GM23338 (cell line): ENCODE data around the gene MYO1D. TPM values are rescaled to one million over a fixed set of nuclear protein-coding genes. Genes with fewer than 3 reads are reported as not detected.

Experiments
- ATAC-seq: fragments of 200-7000 bp; cut with Tn5 transposase; 3 replicates; pipeline ENCODE4 v1.9.1; 2020
- DNase-seq: peaks from one replicate; pipeline ENCODE4 v3.0.0-alpha.2; 2015; ENCODE audit warnings: low spot score
- H2AFZ ChIP-seq: fragments of 200-600 bp; sonication (generic); 2 replicates; pipeline ENCODE4 v1.8.0; 2016; ENCODE audit warnings: antibody characterized with exemption, mild to moderate bottlenecking, moderate library complexity
- H3F3A ChIP-seq: fragments of 200-600 bp; sonication (generic); replicated peaks from 2 replicates; pipeline ENCODE4 v1.8.0; 2017; ENCODE audit warnings: antibody characterized with exemption, mixed run types, low read depth
- H3K27ac ChIP-seq: fragments of 200-600 bp; sonication (generic); 2 replicates; pipeline ENCODE4 v1.6.1; 2016; ENCODE audit warnings: low read depth
- H3K27me3 ChIP-seq: fragments of 200-600 bp; sonication (generic); 2 replicates; pipeline ENCODE4 v1.8.0; 2016; ENCODE audit warnings: mild to moderate bottlenecking, mixed run types, moderate library complexity; ENCODE audit not compliant: insufficient read depth
- H3K36me3 ChIP-seq: fragments of 200-600 bp; sonication (generic); 2 replicates; pipeline ENCODE4 v1.8.0; 2016; ENCODE audit warnings: mild to moderate bottlenecking; ENCODE audit not compliant: insufficient read depth
- H3K4me1 ChIP-seq: fragments of 200-600 bp; sonication (generic); 2 replicates; pipeline ENCODE4 v1.8.0; 2016; ENCODE audit warnings: mild to moderate bottlenecking, moderate library complexity; ENCODE audit not compliant: insufficient read depth
- H3K4me2 ChIP-seq: fragments of 200-600 bp; sonication (generic); 2 replicates; pipeline ENCODE4 v1.7.1; 2017; ENCODE audit warnings: mixed run types
- H3K4me3 ChIP-seq: fragments of 200-600 bp; sonication (generic); 2 replicates; pipeline ENCODE4 v1.6.1; 2016; ENCODE audit warnings: mixed run types
- H3K79me2 ChIP-seq: fragments of 200-600 bp; sonication (generic); replicated peaks from 2 replicates; pipeline ENCODE4 v1.8.0; 2017; ENCODE audit warnings: mild to moderate bottlenecking; ENCODE audit not compliant: insufficient read depth
- H3K9me2 ChIP-seq: fragments of 200-600 bp; sonication (generic); 2 replicates; pipeline ENCODE4 v1.8.0; 2017; ENCODE audit not compliant: insufficient read depth
- H4K20me1 ChIP-seq: fragments of 200-600 bp; sonication (generic); replicated peaks from 2 replicates; pipeline ENCODE4 v1.8.0; 2017; ENCODE audit warnings: mild to moderate bottlenecking; ENCODE audit not compliant: insufficient read depth
- H3K27ac Mint-ChIP-seq: 2 replicates; pipeline ENCODE4 v1.8.0; 2020; ENCODE audit warnings: inconsistent platforms, mild to moderate bottlenecking, moderate library complexity, mixed read lengths
- H3K27me3 Mint-ChIP-seq: 3 replicates; pipeline ENCODE4 v1.8.0; 2022; ENCODE audit warnings: low read depth, mild to moderate bottlenecking, moderate library complexity, mixed read lengths, inconsistent platforms; ENCODE audit not compliant: insufficient read depth, poor library complexity
- H3K36me3 Mint-ChIP-seq: 3 replicates; pipeline ENCODE4 v1.8.0; 2021; ENCODE audit warnings: low read depth, mild to moderate bottlenecking, inconsistent platforms, moderate library complexity, mixed read lengths
- H3K4me1 Mint-ChIP-seq: 3 replicates; pipeline ENCODE4 v1.8.0; 2020; ENCODE audit warnings: mild to moderate bottlenecking, inconsistent platforms, mixed read lengths
- H3K4me3 Mint-ChIP-seq: 3 replicates; pipeline ENCODE4 v1.8.0; 2021; ENCODE audit warnings: moderate library complexity, mild to moderate bottlenecking, inconsistent platforms, mixed read lengths
- H3K9me3 Mint-ChIP-seq: 3 replicates; pipeline ENCODE4 v1.8.0; 2020; ENCODE audit warnings: moderate library complexity, mild to moderate bottlenecking, inconsistent platforms, mixed read lengths
- CREB1 ChIP-seq: fragments of 250-450 bp; sonication (Bioruptor Pico); IDR thresholded peaks from 2 replicates; pipeline ENCODE4 v1.5.0; 2020; ENCODE audit warnings: low read depth, mild to moderate bottlenecking, moderate library complexity
- CTCF ChIP-seq, 2 experiments: fragments of 200-600 bp in 1 of 2; sonication (generic) in 1 of 2; conservative IDR thresholded peaks; 2 replicates each; pipeline versions ENCODE4 v1.5.1 to v1.6.1; 2016 to 2017; ENCODE audit warnings: antibody characterized with exemption in 2 of 2, low read depth in 2 of 2, mild to moderate bottlenecking in 2 of 2, moderate library complexity in 1 of 2
- ETS1 ChIP-seq: IDR thresholded peaks from 2 replicates; pipeline ENCODE4 v1.6.1; 2016; ENCODE audit warnings: antibody characterized with exemption
- EZH2 ChIP-seq: fragments of 200-600 bp; sonication (generic); IDR thresholded peaks from one replicate; pipeline ENCODE4 v1.8.0; 2017; ENCODE audit warnings: antibody characterized with exemption, mild to moderate bottlenecking, low read depth; ENCODE audit not compliant: unreplicated experiment
- EZH2phosphoT487 ChIP-seq: fragments of 200-600 bp; sonication (generic); IDR thresholded peaks from one replicate; pipeline ENCODE4 v1.8.1; 2018; ENCODE audit warnings: antibody characterized with exemption; ENCODE audit not compliant: unreplicated experiment
- JUNB ChIP-seq: IDR thresholded peaks from one replicate; pipeline ENCODE4 v1.6.1; 2016; ENCODE audit warnings: antibody characterized with exemption; ENCODE audit not compliant: unreplicated experiment
- NANOG ChIP-seq: IDR thresholded peaks from 2 replicates; pipeline ENCODE4 v1.6.1; 2016; ENCODE audit warnings: antibody characterized with exemption, borderline replicate concordance
- POLR2AphosphoS5 ChIP-seq: IDR thresholded peaks from 2 replicates; pipeline ENCODE4 v1.6.1; 2016; ENCODE audit warnings: antibody characterized with exemption, low read depth
- REST ChIP-seq: IDR thresholded peaks from one replicate; pipeline ENCODE4 v1.6.1; 2018; ENCODE audit warnings: antibody characterized with exemption; ENCODE audit not compliant: unreplicated experiment
- STAT1 ChIP-seq: IDR thresholded peaks from one replicate; pipeline ENCODE4 v1.6.1; 2016; ENCODE audit warnings: antibody characterized with exemption; ENCODE audit not compliant: unreplicated experiment
- ZNF114 ChIP-seq: fragments of 250-450 bp; sonication (Bioruptor Pico); IDR thresholded peaks from 2 replicates; pipeline ENCODE4 v1.5.0; 2020; ENCODE audit warnings: mild to moderate bottlenecking, moderate library complexity
- ZNF331 ChIP-seq: fragments of 250-450 bp; sonication (Bioruptor Pico); IDR thresholded peaks from 2 replicates; pipeline ENCODE4 v1.5.0; 2020; ENCODE audit warnings: low read depth, mild to moderate bottlenecking, moderate library complexity
- ZNF462 ChIP-seq: fragments of 250-450 bp; sonication (Bioruptor Pico); IDR thresholded peaks from 2 replicates; pipeline ENCODE4 v1.5.0; 2020; ENCODE audit warnings: mild to moderate bottlenecking, moderate library complexity
- polyA plus RNA-seq: library from polyadenylated mRNA; unstranded; fragments of >200 nt; fragmentation: Nextera tagmentation; extraction: Ambion mirVana; gene quantifications from 2 replicates; pipeline ENCODE4 v1.2.1, GENCODE V29; 2016
- total RNA-seq: library from RNA; depleted of rRNA; stranded (reverse); fragments of >200 nt; shearing (Covaris generic); gene quantifications from 2 replicates; pipeline ENCODE4 v1.2.3, GENCODE V29; 2014

Gene MYO1D
- total and polyA plus RNA-seq, 2 experiments from 2014 or later = 8.6 to 28.6 TPM

GRCh38 chr17:32565401-32565800 is 311.5 kb downstream of the MYO1D start:
- peaks cover 2% of the 10 kb centered on the region for H3K27me3 Mint-ChIP-seq
- no peak overlapping the region for H3K4me2 ChIP-seq
- TF ChIP-seq ZNF114 (CRISPR knock-in tag) (no peak), JUNB (no peak), NANOG (no peak), POLR2AphosphoS5 (no peak), REST (no peak), STAT1 (no peak), EZH2 (no peak), ZNF331 (CRISPR knock-in tag) (no peak), ZNF462 (CRISPR knock-in tag) (no peak), ETS1 (no peak), EZH2phosphoT487 (no peak), CREB1 (CRISPR knock-in tag) (no peak), CTCF (conservative IDR thresholded peaks at IDR 0.05; ENCODE audit: low read depth in 2 of 2) (no peak)
- H3K36me3 ChIP-seq = no peaks in the 10 kb centered on the region
- H3K9me3 Mint-ChIP-seq = no peaks in the 10 kb centered on the region; the same call in 2 of the 3 replicates
- H3K27ac Mint-ChIP-seq = no peak overlapping the region
- peaks cover 12% of the 10 kb centered on the region; the same call in 2 of the 3 replicates for H3K4me1 Mint-ChIP-seq
- no peak overlapping the region for H3K27ac ChIP-seq
- H3F3A ChIP-seq = no peaks in the 10 kb centered on the region
- H3K36me3 Mint-ChIP-seq = no peaks in the 10 kb centered on the region; the same call in 2 of the 3 replicates
- H3K9me2 ChIP-seq = peaks cover 9% of the 10 kb centered on the region; the same call in 1 of the 2 replicates
- H3K79me2 ChIP-seq = no peaks in the 10 kb centered on the region
- no peaks in the 10 kb centered on the region for H4K20me1 ChIP-seq
- no peak overlapping the region for H2AFZ ChIP-seq
- H3K4me3 Mint-ChIP-seq = no peak overlapping the region
- DNase-seq (no peak), ATAC-seq (no peak)
- no peak overlapping the region for H3K4me3 ChIP-seq
- H3K27me3 ChIP-seq = no peaks in the 10 kb centered on the region
- peaks cover 8% of the 10 kb centered on the region for H3K4me1 ChIP-seq
